Measurements from ENCODE around the gene MOB1B. TPM values are rescaled to one million over a fixed set of nuclear protein-coding genes. Genes with fewer than 3 reads are reported as not detected.
"Not testable (repeated sequence)": the region's sequence is repeated elsewhere in the genome, so short reads cannot be mapped to it uniquely, and the experiment has no call there.

The MOB1B gene
- total RNA-seq, 2 experiments from 2014 or later = 14.4 to 16.2 TPM

- H3K36me3 Mint-ChIP-seq (ENCODE audit: low read depth) = no peaks in the 10 kb centered on the region
- H3K27me3 Mint-ChIP-seq (ENCODE audit: low read depth) = no peaks in the 10 kb centered on the region
- no peaks in the 10 kb centered on the region for H3K4me1 Mint-ChIP-seq (ENCODE audit: low read depth)
- intact Hi-C loops (cut with micrococcal nuclease) = no loop called here
- CTCF ChIA-PET = interaction anchor here (0.6 kb wide), 1 partner anchor 198 kb away, joined by 4 read pairs; no protein-coding TSS in a partner anchor
- no peaks in the 10 kb centered on the region for H3K9me3 Mint-ChIP-seq
- DNase-seq = no peak
- no peak overlapping the region for H3K27ac Mint-ChIP-seq
- no peak overlapping the region for H3K4me3 Mint-ChIP-seq
Measured at GRCh38 chr4:70984106-70984505, 81.9 kb downstream of the MOB1B start.

DNA sequence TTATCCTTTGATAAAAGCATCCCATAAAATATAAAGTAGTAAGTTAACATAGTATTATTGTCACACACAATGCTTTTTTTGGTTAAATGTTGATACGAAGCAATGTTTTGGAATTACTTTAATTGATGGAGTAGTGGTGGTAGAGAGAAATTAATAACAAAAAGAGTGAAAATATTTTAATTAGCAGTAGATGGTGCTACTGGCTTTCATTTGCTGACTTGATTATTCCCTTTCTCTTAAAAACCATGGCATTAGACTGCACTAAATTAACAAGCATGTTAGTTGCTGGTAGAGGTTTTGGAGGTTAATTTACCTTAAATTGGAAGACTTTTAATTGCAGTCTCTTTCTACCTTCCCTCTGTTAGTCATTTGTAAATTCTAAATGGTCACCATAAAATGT, 82.4 kb downstream of the MOB1B start:
- CTCF ChIA-PET = interaction anchor here (1.1 to 2.9 kb wide), 2 partner anchors 25 to 249 kb away, joined by 3 to 6 read pairs; no protein-coding TSS in a partner anchor
- H3K27ac Mint-ChIP-seq = no peak overlapping the region
- no peaks in the 10 kb centered on the region for H3K9me3 Mint-ChIP-seq
- no peaks in the 10 kb centered on the region for H3K4me1 Mint-ChIP-seq (ENCODE audit: low read depth)
- H3K27me3 Mint-ChIP-seq (ENCODE audit: low read depth) = no peaks in the 10 kb centered on the region
- no peaks in the 10 kb centered on the region for H3K36me3 Mint-ChIP-seq (ENCODE audit: low read depth)
- no peak for DNase-seq
- intact Hi-C loops (cut with micrococcal nuclease) = no loop called here
- H3K4me3 Mint-ChIP-seq = no peak overlapping the region

DNA sequence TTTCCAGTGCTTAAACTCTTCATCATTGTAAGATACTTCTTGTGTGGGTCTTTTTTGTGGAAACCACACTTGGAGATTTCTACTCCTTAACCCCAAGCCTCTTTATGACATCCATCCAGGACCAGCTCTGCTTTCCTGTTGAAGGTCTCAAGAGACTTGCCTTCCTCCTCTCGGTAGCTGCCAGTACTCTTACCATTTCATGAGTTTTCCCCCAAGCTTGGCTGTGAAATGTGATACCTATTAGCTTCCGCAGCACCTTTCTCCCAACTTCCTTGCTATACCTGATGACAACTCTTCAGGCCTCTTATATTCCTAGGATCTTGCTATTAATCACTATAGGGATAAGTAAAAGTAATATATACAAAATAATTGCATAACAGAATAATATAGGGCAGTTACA, 89.4 kb downstream of the MOB1B start:
- peaks cover 21% of the 10 kb centered on the region for H3K4me1 Mint-ChIP-seq (ENCODE audit: low read depth)
- no peak overlapping the region for H3K4me3 Mint-ChIP-seq
- no peaks in the 10 kb centered on the region for H3K9me3 Mint-ChIP-seq
- H3K27ac Mint-ChIP-seq = no peak overlapping the region
- CTCF ChIA-PET = interaction anchor here (0.7 kb wide), 1 partner anchor 1090 kb away, joined by 4 read pairs; no protein-coding TSS in a partner anchor
- no peaks in the 10 kb centered on the region for H3K27me3 Mint-ChIP-seq (ENCODE audit: low read depth)
- DNase-seq = no peak
- intact Hi-C loops (cut with micrococcal nuclease) = loop anchor here (5.0 kb wide), 3 partner anchors 196 to 1234 kb away; no protein-coding TSS in a partner anchor
- peaks cover 13% of the 10 kb centered on the region for H3K36me3 Mint-ChIP-seq (ENCODE audit: low read depth)

GRCh38 chr4:70992391-70992881, 90.3 kb downstream of the MOB1B start:
- peaks cover 17% of the 10 kb centered on the region for H3K36me3 Mint-ChIP-seq (ENCODE audit: low read depth)
- no peaks in the 10 kb centered on the region for H3K27me3 Mint-ChIP-seq (ENCODE audit: low read depth)
- peak overlapping the region; percentile 91 for H3K27ac Mint-ChIP-seq
- peak overlapping the region; percentile 96 for H3K4me3 Mint-ChIP-seq
- peaks cover 29% of the 10 kb centered on the region for H3K4me1 Mint-ChIP-seq (ENCODE audit: low read depth)
- peak; percentile 23 for DNase-seq
- CTCF ChIA-PET = interaction anchor here (0.6 to 1.7 kb wide), 2 partner anchors 18 to 162 kb away, joined by 3 to 7 read pairs; no protein-coding TSS in a partner anchor
- no peaks in the 10 kb centered on the region for H3K9me3 Mint-ChIP-seq
- intact Hi-C loops (cut with micrococcal nuclease) = loop anchor here (5.0 kb wide), 3 partner anchors 195 to 1235 kb away; no protein-coding TSS in a partner anchor

DNA sequence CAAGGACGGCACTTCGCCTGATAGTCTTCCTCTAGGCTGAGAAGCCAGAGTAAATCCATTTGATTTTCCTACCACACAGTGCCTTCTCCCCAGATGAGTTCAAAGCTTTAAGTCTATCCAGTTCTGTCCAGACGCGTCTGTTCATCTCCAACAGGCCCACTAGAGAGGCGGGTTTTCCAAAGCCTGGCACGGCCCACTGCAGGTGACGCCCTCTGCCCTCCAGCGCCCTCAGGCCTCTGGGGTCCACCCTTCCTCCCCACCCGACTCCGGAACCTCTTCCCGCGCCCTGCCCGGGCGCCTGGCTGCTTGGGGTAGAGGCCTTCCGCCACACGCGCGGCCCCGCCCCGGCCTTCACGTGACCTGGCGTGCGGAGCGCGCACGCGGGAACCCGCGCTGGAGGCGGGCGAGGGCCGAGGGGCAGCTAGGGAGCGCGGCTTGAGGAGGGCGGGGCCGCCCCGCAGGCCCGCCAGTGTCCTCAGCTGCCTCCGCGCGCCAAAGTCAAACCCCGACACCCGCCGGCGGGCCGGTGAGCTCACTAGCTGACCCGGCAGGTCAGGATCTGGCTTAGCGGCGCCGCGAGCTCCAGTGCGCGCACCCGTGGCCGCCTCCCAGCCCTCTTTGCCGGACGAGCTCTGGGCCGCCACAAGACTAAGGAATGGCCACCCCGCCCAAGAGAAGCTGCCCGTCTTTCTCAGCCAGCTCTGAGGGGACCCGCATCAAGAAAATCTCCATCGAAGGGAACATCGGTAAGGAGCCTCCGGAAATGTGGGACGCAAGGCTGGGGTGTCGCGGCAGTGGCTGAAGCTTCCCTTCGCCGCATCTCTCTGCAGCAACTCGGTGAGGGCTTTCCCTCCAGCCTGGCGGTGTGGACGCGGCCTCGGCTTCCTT, 91.3 kb downstream of the MOB1B start, which contains the start of gene DCK:
Gene DCK, plus strand, starts transcription at position 469 of the 888 bp plus-strand sequence. Its CDS starts 187 bp downstream, at position 656.
- peak; percentile 83 for DNase-seq
- CTCF ChIA-PET = interaction anchor here (0.6 to 2.1 kb wide), 8 partner anchors 11 to 391 kb away, joined by 3 to 7 read pairs (median 4); no protein-coding TSS in a partner anchor
- Mint-ChIP-seq H3K4me3 (peak within 1 kb of the TSS; percentile 96), H3K27ac (peak within 1 kb of the TSS; percentile 91), H3K4me1 (ENCODE audit: low read depth) (peaks cover 34% of the 10 kb centered on the region), H3K27me3 (ENCODE audit: low read depth) (no peaks in the 10 kb centered on the region), H3K36me3 (ENCODE audit: low read depth) (peaks cover 20% of the 10 kb centered on the region), H3K9me3 (no peaks in the 10 kb centered on the region)
- intact Hi-C loops (cut with micrococcal nuclease) = loop anchor here (1.0 to 5.0 kb wide), 10 partner anchors 13 to 1236 kb away; partner anchors contain the start of genes GRSF1, MOB1B and UTP3

GRCh38 chr4:70994069-70994366, 91.8 kb downstream of the MOB1B start:
- no peak for DNase-seq
- Mint-ChIP-seq H3K36me3 (ENCODE audit: low read depth) (peaks cover 25% of the 10 kb centered on the region), H3K4me3 (peak overlapping the region; percentile 96), H3K4me1 (ENCODE audit: low read depth) (peaks cover 38% of the 10 kb centered on the region), H3K9me3 (no peaks in the 10 kb centered on the region), H3K27ac (peak overlapping the region; percentile 91), H3K27me3 (ENCODE audit: low read depth) (no peaks in the 10 kb centered on the region)
- intact Hi-C loops (cut with micrococcal nuclease) = loop anchor here (2.0 to 5.0 kb wide), 4 partner anchors 193 to 1237 kb away; no protein-coding TSS in a partner anchor
- CTCF ChIA-PET = interaction anchor here (0.6 to 2.1 kb wide), 8 partner anchors 10 to 342 kb away, joined by 3 to 7 read pairs (median 4); partner anchors contain the start of gene GRSF1

DNA sequence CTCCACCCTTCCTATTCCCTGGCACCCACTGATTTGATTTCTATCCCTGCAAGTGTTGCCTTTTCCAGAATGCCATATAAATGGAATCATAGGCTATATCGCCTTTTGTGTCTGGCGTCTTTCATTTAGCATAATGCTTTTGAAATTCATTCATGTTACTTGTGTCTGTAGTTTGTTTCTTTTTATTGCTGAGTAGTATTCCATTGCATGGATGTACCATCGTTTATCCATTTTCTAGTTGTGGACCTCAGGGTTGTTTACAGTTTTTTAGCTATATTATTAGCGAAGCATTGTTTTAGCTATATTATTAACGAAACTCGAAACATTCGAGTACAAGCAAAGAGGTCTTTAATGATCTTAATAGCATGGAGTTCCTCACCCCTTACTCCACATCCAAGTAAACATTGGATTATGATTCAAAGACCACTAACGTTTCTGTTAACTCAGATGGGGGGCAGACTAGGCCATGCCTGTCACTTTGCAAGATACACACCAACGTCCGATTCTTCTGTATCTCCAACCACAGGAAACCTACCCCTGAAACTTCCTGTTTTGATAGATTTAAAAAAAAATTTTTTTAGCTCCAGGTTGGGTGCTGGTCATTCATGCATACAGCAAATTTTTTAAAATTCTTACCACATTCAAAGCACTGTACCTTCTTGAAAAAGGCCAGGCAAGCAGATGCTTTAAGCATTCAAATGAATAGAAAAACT, 92.4 kb downstream of the MOB1B start:
- H3K4me1 Mint-ChIP-seq (ENCODE audit: low read depth) = peaks cover 43% of the 10 kb centered on the region
- H3K27me3 Mint-ChIP-seq (ENCODE audit: low read depth) = no peaks in the 10 kb centered on the region
- CTCF ChIA-PET = interaction anchor here (0.5 to 3.0 kb wide), 9 partner anchors 10 to 343 kb away, joined by 3 to 17 read pairs (median 4); partner anchors contain the start of gene GRSF1
- H3K4me3 Mint-ChIP-seq = peak overlapping the region; percentile 96
- intact Hi-C loops (cut with micrococcal nuclease) = loop anchor here (2.0 to 5.0 kb wide), 4 partner anchors 193 to 1237 kb away; no protein-coding TSS in a partner anchor
- peak overlapping the region; percentile 91 for H3K27ac Mint-ChIP-seq
- H3K36me3 Mint-ChIP-seq (ENCODE audit: low read depth) = peaks cover 30% of the 10 kb centered on the region
- no peak for DNase-seq
- peaks cover under 1% of the 10 kb centered on the region for H3K9me3 Mint-ChIP-seq

DNA sequence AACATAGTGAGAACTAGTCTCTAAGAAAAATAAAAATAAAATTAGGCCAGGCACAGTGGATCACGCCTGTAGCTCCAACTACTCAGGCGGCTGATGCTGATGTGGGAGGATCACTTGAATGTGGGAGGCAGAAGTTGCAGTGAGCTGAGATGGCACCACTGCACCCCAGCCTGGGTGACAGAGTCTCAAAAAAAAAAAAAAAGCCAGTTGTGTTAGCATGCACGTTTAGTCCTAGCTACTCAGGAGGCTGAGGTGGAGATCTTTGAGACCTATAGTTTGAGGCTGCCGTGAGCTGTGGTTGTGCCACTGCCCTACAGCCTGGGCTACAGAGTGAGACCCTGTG, 93.8 kb downstream of the MOB1B start:
- intact Hi-C loops (cut with micrococcal nuclease) = loop anchor here (1.0 kb wide), 1 partner anchor 8 kb away; no protein-coding TSS in a partner anchor
- Mint-ChIP-seq H3K4me3 (peak overlapping the region; percentile 96), H3K4me1 (ENCODE audit: low read depth) (peaks cover 52% of the 10 kb centered on the region), H3K9me3 (peaks cover 3% of the 10 kb centered on the region), H3K27ac (peak overlapping the region; percentile 91), H3K27me3 (ENCODE audit: low read depth) (no peaks in the 10 kb centered on the region), H3K36me3 (ENCODE audit: low read depth) (peaks cover 44% of the 10 kb centered on the region)
- DNase-seq = peak; percentile 46
- CTCF ChIA-PET = interaction anchor here (1.1 to 3.0 kb wide), 5 partner anchors 9 to 329 kb away, joined by 3 to 17 read pairs (median 4); partner anchors contain the start of gene JCHAIN

DNA sequence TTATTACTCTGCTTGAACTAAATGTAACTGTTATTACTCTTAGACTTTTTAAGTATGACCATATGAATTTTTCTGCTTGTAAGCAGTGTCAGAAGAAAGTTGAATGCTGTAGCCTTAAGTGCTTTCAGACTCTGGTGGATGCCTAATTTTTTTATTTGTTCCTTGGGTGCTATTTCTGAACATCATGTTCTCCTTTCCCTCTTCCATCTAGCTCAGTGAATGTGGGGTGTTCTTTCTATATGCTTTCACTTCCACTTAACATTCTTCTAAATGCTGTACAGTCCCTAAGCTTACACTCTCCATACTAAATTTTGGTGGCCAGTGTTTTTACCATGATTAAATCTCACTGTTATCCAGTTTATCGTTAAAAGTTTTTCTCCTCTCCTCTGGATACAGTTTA, 94.9 kb downstream of the MOB1B start:
- no peak for DNase-seq
- intact Hi-C loops (cut with micrococcal nuclease) = no loop called here
- Mint-ChIP-seq H3K4me3 (peak overlapping the region; percentile 96), H3K36me3 (ENCODE audit: low read depth) (peaks cover 55% of the 10 kb centered on the region), H3K27ac (peak overlapping the region; percentile 73), H3K27me3 (ENCODE audit: low read depth) (no peaks in the 10 kb centered on the region), H3K4me1 (ENCODE audit: low read depth) (peaks cover 62% of the 10 kb centered on the region), H3K9me3 (peaks cover 7% of the 10 kb centered on the region)
- CTCF ChIA-PET = interaction anchor here (0.8 to 3.0 kb wide), 4 partner anchors 8 to 273 kb away, joined by 3 to 17 read pairs (median 6); no protein-coding TSS in a partner anchor

DNA sequence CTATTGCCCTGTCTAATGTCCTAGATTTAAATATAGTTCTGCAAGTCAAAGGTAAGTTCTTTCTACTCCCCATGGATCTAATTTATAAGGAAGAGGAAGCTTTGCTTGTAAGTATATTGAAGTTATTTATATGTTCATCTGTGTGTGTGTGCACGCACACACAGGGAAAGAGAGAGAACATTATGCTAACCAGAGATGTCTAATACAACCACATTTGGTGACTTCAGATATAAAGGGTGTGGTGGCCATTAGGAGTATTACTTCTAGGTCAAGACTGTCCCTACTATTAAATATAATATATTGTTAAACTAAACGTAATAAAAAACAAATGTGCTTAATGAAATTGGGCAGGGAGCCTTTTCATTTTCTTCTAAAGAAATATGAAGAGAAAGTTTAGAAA, 95.4 kb downstream of the MOB1B start:
- peak overlapping the region; percentile 96 for H3K4me3 Mint-ChIP-seq
- intact Hi-C loops (cut with micrococcal nuclease) = no loop called here
- H3K27me3 Mint-ChIP-seq (ENCODE audit: low read depth) = no peaks in the 10 kb centered on the region
- H3K36me3 Mint-ChIP-seq (ENCODE audit: low read depth) = peaks cover 58% of the 10 kb centered on the region
- H3K4me1 Mint-ChIP-seq (ENCODE audit: low read depth) = peaks cover 65% of the 10 kb centered on the region
- peak overlapping the region; percentile 27 for H3K27ac Mint-ChIP-seq
- CTCF ChIA-PET = interaction anchor here (1.9 kb wide), 1 partner anchor 8 kb away, joined by 9 read pairs; no protein-coding TSS in a partner anchor
- DNase-seq = no peak
- peaks cover 8% of the 10 kb centered on the region for H3K9me3 Mint-ChIP-seq

- DNase-seq; H3K4me3 Mint-ChIP-seq; H3K27me3 Mint-ChIP-seq (ENCODE audit: low read depth); H3K9me3 Mint-ChIP-seq: not testable (repeated sequence)
- CTCF ChIA-PET = interaction anchor here (0.6 kb wide), 1 partner anchor 234 kb away, joined by 4 read pairs; no protein-coding TSS in a partner anchor
- peak overlapping the region; percentile 7 for H3K27ac Mint-ChIP-seq
- peaks cover 84% of the 10 kb centered on the region for H3K4me1 Mint-ChIP-seq (ENCODE audit: low read depth)
- intact Hi-C loops (cut with micrococcal nuclease) = loop anchor here (10.0 kb wide), 1 partner anchor 375 kb away; the partner anchor contains the start of gene ENAM
- H3K36me3 Mint-ChIP-seq (ENCODE audit: low read depth) = peaks cover 55% of the 10 kb centered on the region
Measured at GRCh38 chr4:70999639-71000038, 97.5 kb downstream of the MOB1B start.
